K562 (cell line): ENCODE results near the gene KCNJ9. TPM values are rescaled to one million over a fixed set of nuclear protein-coding genes. Genes with fewer than 3 reads are reported as not detected.

Experiments used
- AFF4 ChIP-seq: sonication (generic); formaldehyde crosslinking; IDR thresholded peaks from 2 replicates; pipeline ENCODE4 v1.8.0; 2023; ENCODE audit warnings: mild to moderate bottlenecking, missing genetic modification reagents
- ARNT ChIP-seq, 2 experiments: fragments of 450-650 bp; IDR thresholded peaks; 2 replicates each; pipeline ENCODE4 v1.6.1; 2016; ENCODE audit warnings: mild to moderate bottlenecking in 1 of 2
- COPS2 ChIP-seq: fragments of 450-650 bp; conservative IDR thresholded peaks from 2 replicates; pipeline ENCODE4 v1.6.1; 2016; ENCODE audit warnings: mild to moderate bottlenecking, moderate library complexity
- ERF ChIP-seq: fragments of 450-650 bp; formaldehyde crosslinking; IDR thresholded peaks from 2 replicates; pipeline ENCODE4 v1.4.0; 2020; ENCODE audit warnings: mild to moderate bottlenecking, mixed read lengths
- GTF2B ChIP-seq: IDR thresholded peaks from 2 replicates; pipeline ENCODE4 v1.6.1; 2011; ENCODE audit not compliant: insufficient read length; ENCODE audit errors: extremely low read depth
- HDAC8 ChIP-seq: fragments of 450-650 bp; IDR thresholded peaks from 2 replicates; pipeline ENCODE4 v1.6.1; 2016; ENCODE audit warnings: mild to moderate bottlenecking, missing genetic modification characterization, moderate library complexity, missing compliant biosample characterization
- L3MBTL2 ChIP-seq: fragments of 450-650 bp; IDR thresholded peaks from 2 replicates; pipeline ENCODE4 v1.6.1; 2016; ENCODE audit warnings: mild to moderate bottlenecking, moderate library complexity
- MBD2 ChIP-seq: sonication (generic); IDR thresholded peaks from 2 replicates; pipeline ENCODE4 v1.6.1; 2016; ENCODE audit warnings: low read depth, borderline replicate concordance
- MYBL2 ChIP-seq, 2 experiments: fragments of 450-650 bp in 1 of 2; sonication (generic) in 1 of 2; formaldehyde crosslinking in 1 of 2; IDR thresholded peaks; 2 replicates each; pipeline versions ENCODE4 v1.6.1 to v1.8.1; 2017 to 2022; ENCODE audit warnings: borderline replicate concordance in 1 of 2, inconsistent platforms in 1 of 2, low read depth in 1 of 2, mild to moderate bottlenecking in 1 of 2, missing genetic modification reagents in 1 of 2, moderate library complexity in 1 of 2
- NCOA6 ChIP-seq: fragments of 450-650 bp; IDR thresholded peaks from 2 replicates; pipeline ENCODE4 v1.6.1; 2017; ENCODE audit warnings: mild to moderate bottlenecking
- NFIC ChIP-seq: fragments of 450-650 bp; IDR thresholded peaks from 2 replicates; pipeline ENCODE4 v1.6.1; 2017; ENCODE audit warnings: mild to moderate bottlenecking, inconsistent platforms
- SMARCC2 ChIP-seq: fragments of 450-650 bp; IDR thresholded peaks from 2 replicates; pipeline ENCODE4 v1.6.1; 2017; ENCODE audit warnings: antibody characterized with exemption, moderate library complexity, mild to moderate bottlenecking, low read depth
- STAG1 ChIP-seq: sonication (generic); formaldehyde crosslinking; IDR thresholded peaks from 2 replicates; pipeline ENCODE4 v1.5.0; 2020; ENCODE audit warnings: missing genetic modification reagents, borderline replicate concordance
- TAF7 ChIP-seq: fragments of 450-650 bp; IDR thresholded peaks from 2 replicates; pipeline ENCODE4 v1.6.1; 2016; ENCODE audit warnings: missing genetic modification characterization, missing compliant biosample characterization
- TEAD4 ChIP-seq, 2 experiments: sonication (generic) in 1 of 2; formaldehyde crosslinking in 1 of 2; IDR thresholded peaks; 2 replicates each; pipeline versions ENCODE4 v1.6.1 to v1.8.0; 2012 to 2022; ENCODE audit warnings: borderline replicate concordance in 1 of 2, inconsistent platforms in 1 of 2, low read length in 1 of 2, mild to moderate bottlenecking in 1 of 2, missing genetic modification reagents in 1 of 2
- TFAM ChIP-seq: fragments of 250-450 bp; sonication (Bioruptor Pico); conservative IDR thresholded peaks from 2 replicates; pipeline ENCODE4 v1.5.0; 2021; ENCODE audit warnings: mild to moderate bottlenecking, moderate library complexity
- THRB ChIP-seq: fragments of 450-650 bp; formaldehyde crosslinking; conservative IDR thresholded peaks from 2 replicates; pipeline ENCODE4 v1.4.0; 2022; ENCODE audit warnings: mild to moderate bottlenecking, missing genetic modification characterization
- ZBTB49 ChIP-seq: sonication (generic); formaldehyde crosslinking; IDR thresholded peaks from 2 replicates; pipeline ENCODE4 v1.8.0; 2022; ENCODE audit warnings: missing genetic modification reagents, mild to moderate bottlenecking, borderline replicate concordance
- ZNF324 ChIP-seq: fragments of 250-450 bp; sonication (Bioruptor Pico); IDR thresholded peaks from 2 replicates; pipeline ENCODE4 v1.4.0; 2020; ENCODE audit warnings: mild to moderate bottlenecking
- polyA plus RNA-seq, 8 experiments: library from polyadenylated mRNA; depleted of rRNA in 4 of 8; stranded (reverse) in 5 of 8; unstranded in 3 of 8; fragments of >200 nt; fragmentation: Nextera tagmentation in 2 of 8; fragmentation: Illumina TruSeq in 1 of 8; extraction: Ambion mirVana in 2 of 8; extraction: Trizol in 1 of 8; gene quantifications; 2 replicates each; pipeline versions ENCODE4 v1.2.1 to v1.2.3, GENCODE V29; 2011 to 2014; ENCODE audit warnings: inconsistent platforms in 1 of 8, missing spikeins in 1 of 8
- total RNA-seq, 7 experiments: library from RNA; depleted of rRNA in 6 of 7; stranded (reverse); fragments of >200 nt in 6 of 7; fragmentation: Illumina TruSeq in 2 of 7; extraction: Trizol in 2 of 7; gene quantifications; 2 replicates each; pipeline versions ENCODE4 v1.2.1 to v1.2.3, GENCODE V29; 2011 to 2021; ENCODE audit warnings: low replicate concordance in 1 of 7

The KCNJ9 gene
- total and polyA plus RNA-seq, 9 of the 15 experiments (the other 6 are each of a cell fraction or from before 2014, with no cell fraction given): not detected

DNA sequence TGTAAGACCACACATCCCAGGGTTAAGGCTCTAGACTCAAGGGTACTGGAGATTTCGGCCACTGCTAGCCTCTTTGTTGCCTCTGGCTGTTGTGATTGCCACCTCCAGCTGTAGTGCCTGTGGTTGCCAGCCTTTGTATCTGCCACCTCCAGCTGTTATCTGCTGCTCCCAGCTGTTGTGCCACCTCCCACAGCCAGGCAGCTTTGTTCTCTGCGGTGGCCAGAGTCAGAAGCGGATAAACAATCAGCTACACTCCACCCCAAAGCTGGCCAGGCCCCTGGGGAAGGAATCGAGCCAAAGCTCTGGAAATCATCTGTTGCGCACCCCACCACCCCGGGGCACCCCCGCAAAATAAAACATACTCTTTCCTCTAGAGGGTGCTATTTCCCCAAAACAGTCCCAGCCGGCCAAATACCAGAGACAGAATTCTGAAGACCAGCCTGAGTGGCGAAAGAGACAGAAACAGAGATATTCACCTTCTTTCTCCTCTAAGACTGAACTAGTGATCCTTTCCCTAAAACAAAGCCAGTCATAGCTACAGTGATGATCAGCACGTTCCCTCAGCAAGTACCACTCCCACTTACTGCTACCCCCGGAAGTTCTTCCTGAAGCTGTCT, 34.7 kb upstream of the KCNJ9 start (continued):
- TF ChIP-seq ERF (CRISPR knock-in tag) (peak; percentile 72; the same call in 1 of the 2 replicates), NFIC (peak; percentile 97), MBD2 (peak; percentile 68; the same call in 1 of the 2 replicates), GTF2B (no peak), L3MBTL2 (0 out of 2 replicates have a peak, but pooled peaks have one; percentile 36), STAG1 (no peak), ARNT (IDR thresholded peaks at IDR 0.05) (peak; percentile 85 to 92; a peak in 2 of 4 replicates), MYBL2 (IDR thresholded peaks at IDR 0.05; ENCODE audit: low read depth) (no peak), MYBL2 (CRISPR knock-in tag; IDR thresholded peaks at IDR 0.05; ENCODE audit: borderline replicate concordance) (no peak), THRB (0 out of 2 replicates have a peak, but pooled peaks have one; percentile 6), TAF7 (no peak), TEAD4 (IDR thresholded peaks at IDR 0.05; ENCODE audit: low read length) (peak; percentile 100), TEAD4 (CRISPR knock-in tag; IDR thresholded peaks at IDR 0.05; ENCODE audit: borderline replicate concordance) (no peak), SMARCC2 (peak; percentile 94), COPS2 (no peak), TFAM (CRISPR knock-in tag) (no peak), NCOA6 (no peak), ZNF324 (CRISPR knock-in tag) (no peak), ZBTB49 (CRISPR knock-in tag) (no peak), HDAC8 (no peak), AFF4 (no peak; the same call in 1 of the 2 replicates)
